SK-N-SH (cell line): ENCODE data around the gene TEX22. TPM values are rescaled to one million over a fixed set of nuclear protein-coding genes. Genes with fewer than 3 reads are reported as not detected.
A peak's percentile ranks its signal among the peaks of the same experiment; 100 is the strongest.

Experiments
- CTCF ChIA-PET: fragments of 300-600, 350-600 bp; formaldehyde crosslinking; extraction: SDS; loops from one replicate; lab custom pipeline; 2021; lab: Yijun Ruan, JAX
- POLR2A ChIA-PET: fragments of 350-600 bp; sonication (Branson Sonifier 250); formaldehyde crosslinking; extraction: SDS; loops from one replicate; lab custom pipeline; 2020; ENCODE audit warnings: antibody characterized with exemption, inconsistent platforms; lab: Yijun Ruan, JAX
- DNase-seq: peaks from one replicate; pipeline ENCODE4 v3.0.0; 2012
- H2AFZ ChIP-seq: fragments of 200-600 bp; sonication (generic); 2 replicates; pipeline ENCODE4 v1.8.1; 2016; ENCODE audit warnings: antibody characterized with exemption, mild to moderate bottlenecking, low read depth
- H3F3A ChIP-seq: fragments of 200-600 bp; sonication (generic); replicated peaks from 2 replicates; pipeline ENCODE3; 2016; ENCODE audit warnings: antibody characterized with exemption, mild to moderate bottlenecking; ENCODE audit not compliant: insufficient read depth
- H3K27ac ChIP-seq, 2 experiments: fragments of 200-500 bp in 1 of 2; fragments of 200-600 bp in 1 of 2; sonication (Bioruptor generic) in 1 of 2; sonication (generic), shearing (Covaris generic) in 1 of 2; 2 replicates each; pipeline versions ENCODE4 v1.5.1 to v1.6.1; 2014 to 2016; ENCODE audit warnings: low read depth in 2 of 2, inconsistent platforms in 1 of 2, low read length in 1 of 2, mild to moderate bottlenecking in 1 of 2, mixed read lengths in 1 of 2
- H3K27me3 ChIP-seq: fragments of 200-600 bp; sonication (generic), shearing (Covaris generic); 2 replicates; pipeline ENCODE4 v1.6.1; 2016; ENCODE audit warnings: mixed run types; ENCODE audit not compliant: insufficient read depth
- H3K36me3 ChIP-seq, 2 experiments: fragments of 200-500 bp in 1 of 2; fragments of 200-600 bp in 1 of 2; sonication (Bioruptor generic) in 1 of 2; sonication (generic) in 1 of 2; replicated peaks in 1 of 2; 2 replicates each; pipeline versions ENCODE3 to v1.5.1; 2014 to 2016; ENCODE audit warnings: low read length in 1 of 2, mild to moderate bottlenecking in 1 of 2; ENCODE audit not compliant: insufficient read depth in 2 of 2, control insufficient read depth in 1 of 2
- H3K4me1 ChIP-seq, 2 experiments: fragments of 200-500 bp in 1 of 2; fragments of 200-600 bp in 1 of 2; sonication (Bioruptor generic) in 1 of 2; sonication (generic), shearing (Covaris generic) in 1 of 2; 2 replicates each; pipeline versions ENCODE4 v1.5.1 to v1.6.1; 2014 to 2016; ENCODE audit warnings: low read depth in 1 of 2, low read length in 1 of 2, mixed run types in 1 of 2; ENCODE audit not compliant: insufficient read depth in 2 of 2, control insufficient read depth in 1 of 2
- H3K4me2 ChIP-seq: fragments of 200-600 bp; sonication (generic), shearing (Covaris generic); 2 replicates; pipeline ENCODE4 v1.6.1; 2017; ENCODE audit warnings: mixed run types
- H3K4me3 ChIP-seq, 2 experiments: fragments of 200-500 bp in 1 of 2; fragments of 200-600 bp in 1 of 2; sonication (Bioruptor generic) in 1 of 2; sonication (generic), shearing (Covaris generic) in 1 of 2; 2 replicates each; pipeline versions ENCODE4 v1.5.1 to v1.8.1; 2014 to 2016; ENCODE audit warnings: low read depth in 2 of 2, inconsistent platforms in 1 of 2, low read length in 1 of 2, mild to moderate bottlenecking in 1 of 2, mixed read lengths in 1 of 2, moderate library complexity in 1 of 2
- H3K79me2 ChIP-seq: fragments of 200-600 bp; sonication (generic); 2 replicates; pipeline ENCODE4 v1.8.1; 2017; ENCODE audit warnings: mild to moderate bottlenecking; ENCODE audit not compliant: insufficient read depth
- H3K9ac ChIP-seq: fragments of 200-600 bp; sonication (generic); 2 replicates; pipeline ENCODE4 v1.6.1; 2017; ENCODE audit warnings: mixed run types
- H3K9me2 ChIP-seq: fragments of 200-600 bp; sonication (generic); 2 replicates; pipeline ENCODE4 v1.6.1; 2017; ENCODE audit warnings: mixed run types
- H3K9me3 ChIP-seq: fragments of 200-600 bp; sonication (generic); 2 replicates; pipeline ENCODE4 v1.6.1; 2017; ENCODE audit warnings: mixed run types, mild to moderate bottlenecking, moderate library complexity
- H4K20me1 ChIP-seq: fragments of 200-600 bp; sonication (generic); 2 replicates; pipeline ENCODE4 v1.6.1; 2017; ENCODE audit warnings: mild to moderate bottlenecking, mixed run types; ENCODE audit not compliant: insufficient read depth
- ELF1 ChIP-seq: IDR thresholded peaks from 2 replicates; pipeline ENCODE4 v1.4.0; 2012
- EZH2phosphoT487 ChIP-seq: fragments of 200-600 bp; sonication (generic); IDR thresholded peaks from 2 replicates; pipeline ENCODE4 v1.6.1; 2017; ENCODE audit warnings: low read depth, mixed run types, mild to moderate bottlenecking, antibody characterized with exemption, moderate library complexity, borderline replicate concordance
- JUND ChIP-seq: IDR thresholded peaks from 2 replicates; pipeline ENCODE4 v1.4.0; 2012
- MXI1 ChIP-seq: IDR thresholded peaks from 2 replicates; pipeline ENCODE4 v1.6.1; 2012; ENCODE audit warnings: mild to moderate bottlenecking, low read depth, low read length, improper control_type of control experiment
- NFIC ChIP-seq: IDR thresholded peaks from 2 replicates; pipeline ENCODE4 v1.4.0; 2012; ENCODE audit warnings: borderline replicate concordance
- NRF1 ChIP-seq: IDR thresholded peaks from 2 replicates; pipeline ENCODE4 v1.6.1; 2012; ENCODE audit warnings: low read depth, mild to moderate bottlenecking, low read length
- PBX3 ChIP-seq: IDR thresholded peaks from 2 replicates; pipeline ENCODE4; 2012
- RAD21 ChIP-seq: IDR thresholded peaks from 2 replicates; pipeline ENCODE4 v1.6.1; 2012; ENCODE audit warnings: mild to moderate bottlenecking, low read length
- RCOR1 ChIP-seq: fragments of 150-350 bp; IDR thresholded peaks from 2 replicates; pipeline ENCODE4 v1.6.1; 2017; ENCODE audit warnings: antibody characterized with exemption, low read length
- RFX5 ChIP-seq: IDR thresholded peaks from 2 replicates; pipeline ENCODE4 v1.6.1; 2012; ENCODE audit warnings: mild to moderate bottlenecking, improper control_type of control experiment, low read length
- SIN3A ChIP-seq: IDR thresholded peaks from 2 replicates; pipeline ENCODE4 v1.6.1; 2012; ENCODE audit warnings: low read depth, mild to moderate bottlenecking, low read length, moderate library complexity, borderline replicate concordance
- SMC3 ChIP-seq: IDR thresholded peaks from 2 replicates; pipeline ENCODE4 v1.6.1; 2012; ENCODE audit warnings: low read depth, low read length, improper control_type of control experiment
- TAF1 ChIP-seq: IDR thresholded peaks from 2 replicates; pipeline ENCODE4 v1.6.1; 2012; ENCODE audit warnings: low read depth, mild to moderate bottlenecking, low read length, moderate library complexity, borderline replicate concordance
- TCF12 ChIP-seq: IDR thresholded peaks from 2 replicates; pipeline ENCODE4 v1.4.0; 2012
- USF2 ChIP-seq: fragments of 150-350 bp; IDR thresholded peaks from 2 replicates; pipeline ENCODE4 v1.6.1; 2017; ENCODE audit warnings: antibody characterized with exemption, low read length, low read depth, borderline replicate concordance
- ZBTB33 ChIP-seq: IDR thresholded peaks from 2 replicates; pipeline ENCODE4 v1.4.0; 2012; ENCODE audit warnings: low read depth, borderline replicate concordance
- WGBS: methylation state at CpG from one replicate; pipeline ENCODE4 v1.1.6; 2017; ENCODE audit warnings: low lambda C conversion rate; 5-methylcytosine and 5-hydroxymethylcytosine counted together
- polyA plus RNA-seq, 3 experiments: library from polyadenylated mRNA; depleted of rRNA; stranded (reverse); fragments of >200 nt; gene quantifications; 2 replicates each; pipeline ENCODE4 v1.2.3, GENCODE V29; 2012
- TF ChIP-seq, protein P1 (sequence below): IDR thresholded peaks from 2 replicates; pipeline ENCODE4 v1.4.0; 2012; ENCODE audit warnings: low read depth
- TF ChIP-seq, protein P2 (sequence below): fragments of 150-350 bp; IDR thresholded peaks from 2 replicates; pipeline ENCODE4 v1.6.1; 2016; ENCODE audit warnings: mild to moderate bottlenecking, low read depth, low read length

The TEX22 gene
- polyA plus RNA-seq, 1 of the 3 experiments (the other 2 are of a cell fraction): 0.26 TPM

GRCh38 chr14:105421723-105422615 is 23.6 kb downstream of the TEX22 start:
- H4K20me1 ChIP-seq: peaks cover 48% of the 10 kb centered on the region
- H3K9ac ChIP-seq: peak overlapping the region; percentile 85
- H3K36me3 ChIP-seq: peaks cover 3 to 4% of the 10 kb centered on the region in 2 experiments
- H2AFZ ChIP-seq: no peak overlapping the region
- H3K4me1 ChIP-seq: peaks cover 12 to 44% of the 10 kb centered on the region in 2 experiments; a peak in 3 of 4 replicates
- POLR2A ChIA-PET: interaction anchor here (1.2 kb wide), 1 partner anchor 49 kb away, joined by 4 read pairs; no protein-coding TSS in a partner anchor
- H3K79me2 ChIP-seq: peaks cover 74% of the 10 kb centered on the region
- CTCF ChIA-PET: interaction anchor here (0.9 to 3.7 kb wide), 11 partner anchors 10 to 117 kb away, joined by 3 to 18 read pairs (median 4); no protein-coding TSS in a partner anchor
- WGBS: 84% methylated on average over 14 of the region's 32 CpGs
- no peaks in the 10 kb centered on the region for H3K9me2 ChIP-seq
- peak overlapping the region in 1 of 2 experiments; percentile 87; a peak in 2 of 4 replicates for H3K27ac ChIP-seq
- H3K4me2 ChIP-seq: peak overlapping the region; percentile 97
- DNase-seq: peak; percentile 40
- no peaks in the 10 kb centered on the region for H3K9me3 ChIP-seq
- H3K4me3 ChIP-seq: peak overlapping the region; percentile 66 to 74; a peak in 3 of 4 replicates
- peaks cover 5% of the 10 kb centered on the region for H3F3A ChIP-seq
- TF ChIP-seq JUND (no peak), NRF1 (no peak), MXI1 (no peak), ELF1 (no peak), TCF12 (no peak), RFX5 (no peak), TAF1 (no peak), ZBTB33 (no peak)
- TF ChIP-seq, protein P1, sequence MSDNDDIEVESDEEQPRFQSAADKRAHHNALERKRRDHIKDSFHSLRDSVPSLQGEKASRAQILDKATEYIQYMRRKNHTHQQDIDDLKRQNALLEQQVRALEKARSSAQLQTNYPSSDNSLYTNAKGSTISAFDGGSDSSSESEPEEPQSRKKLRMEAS: no peak
- TF ChIP-seq, all 33 proteins: peak for 0
- no peaks in the 10 kb centered on the region for H3K27me3 ChIP-seq

GRCh38 chr14:105422695-105423487 is 24.6 kb downstream of the TEX22 start:
- CTCF ChIA-PET: interaction anchor here (0.7 to 3.7 kb wide), 10 partner anchors 11 to 70 kb away, joined by 3 to 18 read pairs (median 3); no protein-coding TSS in a partner anchor
- TF ChIP-seq, protein P1: no peak
- TF ChIP-seq RCOR1: peak; percentile 63; the same call in 1 of the 2 replicates
- no peak for TF ChIP-seq SMC3
- TF ChIP-seq NFIC: no peak
- no peak for TF ChIP-seq NRF1
- TF ChIP-seq USF2: no peak
- no peak for TF ChIP-seq JUND
- TF ChIP-seq EZH2phosphoT487: no peak
- TF ChIP-seq SIN3A: no peak
- TF ChIP-seq, protein P2, sequence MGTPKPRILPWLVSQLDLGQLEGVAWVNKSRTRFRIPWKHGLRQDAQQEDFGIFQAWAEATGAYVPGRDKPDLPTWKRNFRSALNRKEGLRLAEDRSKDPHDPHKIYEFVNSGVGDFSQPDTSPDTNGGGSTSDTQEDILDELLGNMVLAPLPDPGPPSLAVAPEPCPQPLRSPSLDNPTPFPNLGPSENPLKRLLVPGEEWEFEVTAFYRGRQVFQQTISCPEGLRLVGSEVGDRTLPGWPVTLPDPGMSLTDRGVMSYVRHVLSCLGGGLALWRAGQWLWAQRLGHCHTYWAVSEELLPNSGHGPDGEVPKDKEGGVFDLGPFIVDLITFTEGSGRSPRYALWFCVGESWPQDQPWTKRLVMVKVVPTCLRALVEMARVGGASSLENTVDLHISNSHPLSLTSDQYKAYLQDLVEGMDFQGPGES: no peak
- peak; percentile 25 for TF ChIP-seq RAD21
- no peak for TF ChIP-seq PBX3

More at GRCh38 chr14:105422695-105423487, 24.6 kb downstream of the TEX22 start:
- Histone ChIP-seq H3K27me3 (no peaks in the 10 kb centered on the region), H3K9me3 (no peaks in the 10 kb centered on the region), H3K4me3 (no peak overlapping the region), H3K4me1 (peaks cover 12 to 44% of the 10 kb centered on the region in 2 experiments; a peak in 3 of 4 replicates), H3K79me2 (peaks cover 83% of the 10 kb centered on the region), H4K20me1 (peaks cover 57% of the 10 kb centered on the region), H3F3A (peaks cover 10% of the 10 kb centered on the region), H3K4me2 (peak overlapping the region; percentile 97), H3K9ac (no peak overlapping the region), H2AFZ (no peak overlapping the region), H3K36me3 (peaks cover 6% of the 10 kb centered on the region in 2 experiments), H3K9me2 (no peaks in the 10 kb centered on the region), H3K27ac (peak overlapping the region in 1 of 2 experiments; percentile 87; a peak in 2 of 4 replicates)
- DNase-seq: peak; percentile 90
- WGBS: 84% methylated on average over 19 of the region's 21 CpGs
- POLR2A ChIA-PET: interaction anchor here (0.7 to 1.2 kb wide), 3 partner anchors 48 to 255 kb away, joined by 4 read pairs; no protein-coding TSS in a partner anchor
